DND-41 (cell line): ENCODE measurements around the gene TBL1XR1.

Source experiments
- ATAC-seq: fragments of 200-7000 bp; cut with Tn5 transposase; 3 replicates; pipeline ENCODE4 v1.9.1; 2021; ENCODE audit warnings: low read depth; ENCODE audit not compliant: insufficient read depth
- DNase-seq: peaks from one replicate; pipeline ENCODE4 v3.0.0-alpha.2; 2020
- H2AFZ ChIP-seq: 2 replicates; pipeline ENCODE4 v1.6.0; 2012; ENCODE audit warnings: low read depth, low read length
- H3K27ac ChIP-seq: 2 replicates; pipeline ENCODE4 v1.5.1; 2012; ENCODE audit warnings: low read length, inconsistent platforms
- H3K27me3 ChIP-seq: fragments of 200-600 bp; sonication (generic); 2 replicates; pipeline ENCODE4 v1.6.0; 2012; ENCODE audit warnings: low read length, mild to moderate bottlenecking, inconsistent platforms; ENCODE audit not compliant: insufficient read depth, poor library complexity
- H3K36me3 ChIP-seq: 2 replicates; pipeline ENCODE4 v1.5.1; 2012; ENCODE audit warnings: low read length, inconsistent platforms; ENCODE audit not compliant: insufficient read depth
- H3K4me1 ChIP-seq: 2 replicates; pipeline ENCODE4 v1.5.1; 2012; ENCODE audit warnings: mild to moderate bottlenecking, low read length; ENCODE audit not compliant: insufficient read depth
- H3K4me2 ChIP-seq: 2 replicates; pipeline ENCODE4 v1.6.0; 2012; ENCODE audit warnings: mild to moderate bottlenecking, moderate library complexity, low read length, inconsistent platforms; ENCODE audit not compliant: insufficient read depth
- H3K4me3 ChIP-seq, 2 experiments: fragments of 200-600 bp in 1 of 2; shearing (Covaris generic) in 1 of 2; 2 replicates each; pipeline ENCODE4 v1.5.1; 2012 to 2016; ENCODE audit warnings: inconsistent platforms in 2 of 2, low read length in 2 of 2, mild to moderate bottlenecking in 2 of 2, low read depth in 1 of 2, moderate library complexity in 1 of 2
- H3K79me2 ChIP-seq: 2 replicates; pipeline ENCODE4 v1.6.0; 2012; ENCODE audit warnings: low read length, inconsistent platforms; ENCODE audit not compliant: insufficient read depth
- H3K9ac ChIP-seq: 2 replicates; pipeline ENCODE4 v1.6.0; 2012; ENCODE audit warnings: low read depth, mild to moderate bottlenecking, inconsistent platforms, low read length, moderate library complexity
- H3K9me3 ChIP-seq: 2 replicates; pipeline ENCODE4 v1.5.1; 2012; ENCODE audit warnings: low read length, moderate library complexity, mild to moderate bottlenecking, inconsistent platforms; ENCODE audit not compliant: insufficient read depth, severe bottlenecking
- H4K20me1 ChIP-seq: 2 replicates; pipeline ENCODE4 v1.6.0; 2012; ENCODE audit warnings: low read length; ENCODE audit not compliant: insufficient read depth
- EZH2 ChIP-seq: IDR thresholded peaks from 3 replicates; pipeline ENCODE4 v1.6.1; 2012; ENCODE audit warnings: borderline replicate concordance, low read depth, mild to moderate bottlenecking, moderate library complexity, low read length, inconsistent platforms; ENCODE audit not compliant: severe bottlenecking
- TF ChIP-seq, protein P1 (sequence below): IDR thresholded peaks from 2 replicates; pipeline ENCODE4 v1.5.1; 2012; ENCODE audit warnings: borderline replicate concordance, low read length, moderate library complexity, mild to moderate bottlenecking; ENCODE audit not compliant: poor library complexity, severe bottlenecking; ENCODE audit errors: extremely low read depth

The TBL1XR1 gene

DNA sequence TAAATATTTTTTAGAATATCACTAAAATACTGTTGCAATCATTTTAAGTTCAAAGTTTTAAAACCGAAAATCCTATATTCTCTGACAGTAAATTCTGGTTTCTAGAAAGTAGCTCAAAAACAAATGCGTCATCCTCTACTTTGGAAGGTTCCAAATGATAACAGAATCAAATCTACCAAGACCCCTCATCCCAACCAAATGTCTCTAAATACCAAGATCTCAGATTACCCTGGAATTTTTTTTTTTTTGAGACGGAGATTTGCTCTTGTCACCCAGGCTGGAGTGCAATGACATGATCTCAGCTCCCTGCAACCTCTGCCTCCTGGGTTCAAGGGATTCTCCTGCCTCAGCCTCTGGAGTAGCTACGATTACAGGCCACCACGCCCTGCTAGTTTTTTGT, 16.8 kb downstream of the TBL1XR1 start:
- Histone ChIP-seq H3K9ac (no peak overlapping the region), H3K4me3 (no peak overlapping the region), H4K20me1 (peaks cover 89% of the 10 kb centered on the region), H2AFZ (no peak overlapping the region), H3K9me3 (no peaks in the 10 kb centered on the region), H3K4me2 (no peak overlapping the region), H3K4me1 (no peaks in the 10 kb centered on the region), H3K36me3 (0 out of 2 replicates have a peak, but pooled peaks cover 8% of the 10 kb centered on the region), H3K27me3 (no peaks in the 10 kb centered on the region), H3K27ac (no peak overlapping the region), H3K79me2 (peaks cover 100% of the 10 kb centered on the region)
- TF ChIP-seq, protein P1, sequence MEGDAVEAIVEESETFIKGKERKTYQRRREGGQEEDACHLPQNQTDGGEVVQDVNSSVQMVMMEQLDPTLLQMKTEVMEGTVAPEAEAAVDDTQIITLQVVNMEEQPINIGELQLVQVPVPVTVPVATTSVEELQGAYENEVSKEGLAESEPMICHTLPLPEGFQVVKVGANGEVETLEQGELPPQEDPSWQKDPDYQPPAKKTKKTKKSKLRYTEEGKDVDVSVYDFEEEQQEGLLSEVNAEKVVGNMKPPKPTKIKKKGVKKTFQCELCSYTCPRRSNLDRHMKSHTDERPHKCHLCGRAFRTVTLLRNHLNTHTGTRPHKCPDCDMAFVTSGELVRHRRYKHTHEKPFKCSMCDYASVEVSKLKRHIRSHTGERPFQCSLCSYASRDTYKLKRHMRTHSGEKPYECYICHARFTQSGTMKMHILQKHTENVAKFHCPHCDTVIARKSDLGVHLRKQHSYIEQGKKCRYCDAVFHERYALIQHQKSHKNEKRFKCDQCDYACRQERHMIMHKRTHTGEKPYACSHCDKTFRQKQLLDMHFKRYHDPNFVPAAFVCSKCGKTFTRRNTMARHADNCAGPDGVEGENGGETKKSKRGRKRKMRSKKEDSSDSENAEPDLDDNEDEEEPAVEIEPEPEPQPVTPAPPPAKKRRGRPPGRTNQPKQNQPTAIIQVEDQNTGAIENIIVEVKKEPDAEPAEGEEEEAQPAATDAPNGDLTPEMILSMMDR = no peak
- TF ChIP-seq EZH2 = no peak
- ATAC-seq = no peak
- no peak for DNase-seq

DNA sequence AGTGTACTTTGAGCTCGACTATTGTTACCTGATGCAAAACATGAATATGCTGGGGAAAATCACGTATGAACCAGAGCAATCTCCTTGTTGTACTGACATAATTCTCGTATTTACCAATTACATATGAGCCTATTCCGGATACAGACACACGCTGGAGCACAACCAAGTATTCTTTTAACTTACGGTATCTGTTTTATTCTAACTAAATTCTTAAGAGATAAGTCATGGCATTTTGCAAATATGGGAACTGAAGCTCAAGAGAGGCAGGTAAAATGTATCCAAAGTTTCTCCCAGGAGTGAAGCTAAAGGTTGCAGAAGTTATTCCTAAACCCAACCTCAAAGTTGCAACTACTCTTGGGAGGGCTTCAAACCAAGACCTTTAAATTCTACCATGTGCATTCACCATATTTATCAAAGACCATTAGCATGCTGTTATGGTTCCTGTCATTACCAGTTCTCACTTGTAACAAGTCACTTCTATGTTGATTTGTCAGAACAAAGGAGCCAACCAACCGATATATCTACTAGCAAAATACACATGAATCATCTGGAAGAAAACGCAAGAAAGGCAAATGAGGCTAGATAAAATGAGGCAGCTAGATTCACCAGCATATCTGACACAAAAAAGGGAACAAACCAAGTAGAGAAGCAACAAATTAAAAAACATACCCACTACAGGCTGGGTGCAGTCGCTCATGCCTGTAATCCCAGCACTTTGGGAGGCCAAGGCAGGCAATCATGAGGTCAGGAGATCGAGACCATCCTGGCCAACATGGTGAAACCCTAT, 17.8 kb downstream of the TBL1XR1 start:
- Histone ChIP-seq H4K20me1 (peaks cover 88% of the 10 kb centered on the region), H2AFZ (no peak overlapping the region), H3K4me1 (no peaks in the 10 kb centered on the region), H3K9ac (no peak overlapping the region), H3K79me2 (peaks cover 100% of the 10 kb centered on the region), H3K4me3 (no peak overlapping the region), H3K27ac (peak overlapping the region; percentile 10; the same call in 1 of the 2 replicates), H3K27me3 (no peaks in the 10 kb centered on the region), H3K4me2 (no peak overlapping the region), H3K9me3 (no peaks in the 10 kb centered on the region), H3K36me3 (0 out of 2 replicates have a peak, but pooled peaks cover 8% of the 10 kb centered on the region)
- TF ChIP-seq, protein P1 = no peak
- TF ChIP-seq EZH2 = no peak
- no peak for ATAC-seq
- no peak for DNase-seq

GRCh38 chr3:177177749-177178221, 19.5 kb downstream of the TBL1XR1 start:
- Histone ChIP-seq H3K9ac (no peak overlapping the region), H4K20me1 (peaks cover 86% of the 10 kb centered on the region), H3K36me3 (peaks cover 11% of the 10 kb centered on the region; the same call in 1 of the 2 replicates), H3K27me3 (no peaks in the 10 kb centered on the region), H3K4me2 (no peak overlapping the region), H3K9me3 (no peaks in the 10 kb centered on the region), H2AFZ (no peak overlapping the region), H3K4me1 (no peaks in the 10 kb centered on the region), H3K27ac (no peak overlapping the region), H3K79me2 (peaks cover 100% of the 10 kb centered on the region), H3K4me3 (no peak overlapping the region)
- ATAC-seq (no peak), DNase-seq (no peak)
- no peak for TF ChIP-seq EZH2
- TF ChIP-seq, protein P1 = no peak
